HepG2 (cell line): ENCODE data around the gene ZFAND4. TPM values are rescaled to one million over a fixed set of nuclear protein-coding genes. Genes with fewer than 3 reads are reported as not detected.
"Not testable (repeated sequence)": the region's sequence is repeated elsewhere in the genome, so short reads cannot be mapped to it uniquely, and the experiment has no call there.

Experiments used
- ATAC-seq: fragments of 200-7000 bp; cut with Tn5 transposase; 3 replicates; pipeline ENCODE4 v1.9.1; 2020; ENCODE audit warnings: mild to moderate bottlenecking, moderate library complexity
- BruUV-seq: library from RNA; stranded (reverse); fragments of 400-500 nt; replicated peaks from 2 replicates; lab custom pipeline; 2021; lab: Mats Ljungman, UMichigan
- CTCF ChIA-PET: fragments of 300-600 bp; formaldehyde crosslinking; extraction: SDS; loops from one replicate; lab custom pipeline; 2021; ENCODE audit warnings: low total read pairs, inconsistent platforms, low intra/inter-chr PET ratio; lab: Yijun Ruan, JAX
- POLR2A ChIA-PET: fragments of 350-600 bp; sonication (Branson Sonifier 250); formaldehyde crosslinking; loops from one replicate; lab custom pipeline; 2020; ENCODE audit warnings: antibody characterized with exemption, inconsistent platforms; lab: Yijun Ruan, JAX
- DNase-seq: peaks from one replicate; pipeline ENCODE4 v3.0.0-alpha.2; 2015; ENCODE audit warnings: low spot score
- FAIRE-seq: peaks from 3 replicates; lab custom pipeline; 2011; peaks lifted over from hg19 to GRCh38; lab: Jason Lieb, UNC
- H2AFZ ChIP-seq: one replicate; pipeline ENCODE4 v1.6.1; 2011; ENCODE audit warnings: low read length, inconsistent platforms
- H3K27ac ChIP-seq: fragments of 300-600 bp; 3 replicates; pipeline ENCODE4 v1.8.0; 2011; ENCODE audit warnings: mixed run types, mild to moderate bottlenecking, mixed read lengths, low read length, inconsistent platforms; ENCODE audit not compliant: insufficient read depth; ENCODE audit errors: extremely low read length
- H3K27me3 ChIP-seq, 2 experiments: fragments of 200-600 bp in 1 of 2; 2 replicates in 1 of 2; 3 replicates in 1 of 2; pipeline versions ENCODE4 v1.6.0 to v1.8.0; 2011; ENCODE audit warnings: low read length in 2 of 2, mild to moderate bottlenecking in 2 of 2, moderate library complexity in 2 of 2, inconsistent platforms in 1 of 2; ENCODE audit not compliant: insufficient read depth in 2 of 2, control insufficient read depth in 1 of 2
- H3K36me3 ChIP-seq, 2 experiments: fragments of 200-600 bp in 1 of 2; replicated peaks in 1 of 2; 2 replicates in 1 of 2; 3 replicates in 1 of 2; pipeline versions ENCODE4 v1.5.1 to v1.8.0; 2011; ENCODE audit warnings: low read length in 2 of 2, inconsistent platforms in 1 of 2; ENCODE audit not compliant: insufficient read depth in 2 of 2, control insufficient read depth in 1 of 2
- H3K4me1 ChIP-seq: 2 replicates; pipeline ENCODE4 v1.5.1; 2012; ENCODE audit warnings: low read length, inconsistent platforms; ENCODE audit not compliant: insufficient read depth
- H3K4me2 ChIP-seq: 2 replicates; pipeline ENCODE4 v1.6.0; 2011; ENCODE audit warnings: low read depth, low read length, inconsistent platforms
- H3K4me3 ChIP-seq, 3 experiments: fragments of 200-600 bp in 1 of 3; sonication (generic), shearing (Covaris generic) in 1 of 3; replicated peaks in 1 of 3; 2 replicates each; pipeline ENCODE4 v1.5.1; 2011 to 2016; ENCODE audit warnings: low read length in 3 of 3, inconsistent platforms in 2 of 3, low read depth in 2 of 3, mild to moderate bottlenecking in 2 of 3, control low read depth in 1 of 3, mixed read lengths in 1 of 3; ENCODE audit not compliant: insufficient read depth in 1 of 3
- H3K79me2 ChIP-seq: one replicate; pipeline ENCODE4 v1.6.1; 2011; ENCODE audit warnings: low read length, inconsistent platforms; ENCODE audit not compliant: insufficient read depth
- H3K9ac ChIP-seq: 2 replicates; pipeline ENCODE4 v1.6.0; 2011; ENCODE audit warnings: mild to moderate bottlenecking, low read depth, low read length, inconsistent platforms; ENCODE audit not compliant: insufficient read depth
- H3K9me3 ChIP-seq: 2 replicates; pipeline ENCODE4 v1.5.1; 2012; ENCODE audit warnings: mild to moderate bottlenecking, low read length
- H4K20me1 ChIP-seq: 2 replicates; pipeline ENCODE4 v1.6.0; 2011; ENCODE audit warnings: inconsistent platforms, mild to moderate bottlenecking, low read length, moderate library complexity; ENCODE audit not compliant: insufficient read depth
- FOXA1 ChIP-seq, 2 experiments: fragments of 450-650 bp in 1 of 2; sonication (generic) in 1 of 2; formaldehyde crosslinking in 1 of 2; IDR thresholded peaks; 2 replicates each; pipeline versions ENCODE4 v1.4.0 to v1.6.1; 2016 to 2020; ENCODE audit warnings: missing genetic modification reagents in 1 of 2
- FOXP1 ChIP-seq, 2 experiments: fragments of 450-650 bp in 1 of 2; IDR thresholded peaks; 2 replicates each; pipeline ENCODE4 v1.6.1; 2017 to 2018; ENCODE audit warnings: antibody characterized with exemption in 1 of 2
- MNT ChIP-seq: fragments of 450-650 bp; IDR thresholded peaks from 2 replicates; pipeline ENCODE4 v1.6.1; 2016
- SOX13 ChIP-seq, 3 experiments: fragments of 450-650 bp in 1 of 3; sonication (generic) in 1 of 3; formaldehyde crosslinking in 1 of 3; IDR thresholded peaks in 2 of 3; conservative IDR thresholded peaks in 1 of 3; 2 replicates each; pipeline versions ENCODE4 v1.5.0 to v1.6.1; 2016 to 2020; ENCODE audit warnings: antibody characterized with exemption in 1 of 3, mild to moderate bottlenecking in 1 of 3, missing compliant biosample characterization in 1 of 3, missing genetic modification reagents in 1 of 3, moderate library complexity in 1 of 3
- SOX5 ChIP-seq: IDR thresholded peaks from 2 replicates; pipeline ENCODE4 v1.6.1; 2016; ENCODE audit warnings: borderline replicate concordance
- WGBS: methylation state at CpG from one replicate; pipeline ENCODE4 v1.1.6; 2017; ENCODE audit warnings: low lambda C conversion rate; 5-methylcytosine and 5-hydroxymethylcytosine counted together
- in situ Hi-C: cut with HindIII; loops from 2 replicates; pipeline ENCODE4 v1.10.0; 2017; ENCODE audit warnings: low pct_unique_long_range_greater_than_20kb; ENCODE audit not compliant: extremely low pct_ligation_motif_present
- intact Hi-C: fragments of 100-400 bp; cut with micrococcal nuclease; formaldehyde crosslinking; loops from one replicate; pipeline ENCODE4 v1.10.0; 2022; ENCODE audit not compliant: unreplicated experiment
- polyA plus RNA-seq, 8 experiments: library from polyadenylated mRNA; depleted of rRNA in 3 of 8; stranded (reverse) in 7 of 8; unstranded in 1 of 8; fragments of >200 nt; fragmentation: Illumina TruSeq in 4 of 8; extraction: Trizol in 4 of 8; gene quantifications; 2 replicates each; pipeline versions ENCODE4 v1.2.1 to v1.2.3, GENCODE V29; 2011 to 2016; ENCODE audit warnings: low read depth in 4 of 8, missing spikeins in 1 of 8, mixed read lengths in 1 of 8; ENCODE audit not compliant: insufficient read depth in 1 of 8
- total RNA-seq, 5 experiments: library from RNA; depleted of rRNA; stranded (reverse); fragments of >200 nt; fragmentation: Illumina TruSeq; extraction: Trizol; gene quantifications; 2 replicates each; pipeline ENCODE4 v1.2.3, GENCODE V29; 2016; ENCODE audit warnings: low read depth in 1 of 5

ZFAND4 gene
- total and polyA plus RNA-seq, 2 of the 13 experiments (the other 11 are each of a cell fraction or from before 2014, with no cell fraction given) = 2.9 to 9.2 TPM

- TF ChIP-seq MNT = peak; percentile 26
- TF ChIP-seq FOXA1, SOX13, FOXP1 (IDR thresholded peaks at IDR 0.05): not testable (repeated sequence)
- TF ChIP-seq FOXA1 (CRISPR knock-in tag; IDR thresholded peaks at IDR 0.05) = peak; percentile 29; the same call in 1 of the 2 replicates
- TF ChIP-seq SOX13 (CRISPR knock-in tag; conservative IDR thresholded peaks at IDR 0.05 in 1 of 2, IDR thresholded peaks at IDR 0.05 in 1 of 2) = peak in 1 of 2 experiments; percentile 69; a peak in 2 of 4 replicates
- peak; percentile 22; the same call in 1 of the 2 replicates for TF ChIP-seq FOXP1 (CRISPR knock-in tag; IDR thresholded peaks at IDR 0.05)
- TF ChIP-seq SOX5 (CRISPR knock-in tag) = peak; percentile 53; the same call in 1 of the 2 replicates
- TF ChIP-seq, all 625 proteins: peak for 5; not testable (repeated sequence) for 620
Observed at GRCh38 chr10:45711223-45711622, 38.7 kb upstream of the ZFAND4 start.

More at GRCh38 chr10:45711223-45711622, 38.7 kb upstream of the ZFAND4 start:
- BruUV-seq, H3K9me3 ChIP-seq, H3K36me3 ChIP-seq, H3K9ac ChIP-seq, H3K4me3 ChIP-seq, H3K79me2 ChIP-seq, H2AFZ ChIP-seq, intact Hi-C loops, POLR2A ChIA-PET, in situ Hi-C loops, ATAC-seq, DNase-seq, H4K20me1 ChIP-seq, H3K4me2 ChIP-seq, FAIRE-seq, H3K27me3 ChIP-seq, CTCF ChIA-PET: not testable (repeated sequence)
- 52% methylated on average over 3 of the region's 5 CpGs for WGBS
- H3K4me1 ChIP-seq = peaks cover 30% of the 10 kb centered on the region
- H3K27ac ChIP-seq = peak overlapping the region; percentile 68
